AG04450 (cell line): ENCODE results near the gene ACACB. TPM values are rescaled to one million over a fixed set of nuclear protein-coding genes. Genes with fewer than 3 reads are reported as not detected.
A peak's percentile ranks its signal among the peaks of the same experiment; 100 is the strongest.

Experiments used
- CTCF ChIA-PET: fragments of 300-600, 350-600 bp; formaldehyde crosslinking; extraction: SDS; loops from one replicate; lab custom pipeline; 2022; ENCODE audit warnings: antibody characterized with exemption, inconsistent platforms; lab: Charles Lee
- POLR2A ChIA-PET: fragments of 350-600 bp; formaldehyde crosslinking; extraction: SDS; loops from one replicate; lab custom pipeline; 2021; ENCODE audit warnings: antibody characterized with exemption, inconsistent platforms; lab: Yijun Ruan, JAX
- DNase-seq: peaks from one replicate; pipeline ENCODE4 v3.0.0-alpha.2; 2011; ENCODE audit warnings: low read depth, low spot score
- H3K27ac ChIP-seq: one replicate; pipeline ENCODE4 v1.5.1; 2012; ENCODE audit warnings: low read depth, low read length, control low read depth
- H3K27me3 ChIP-seq: one replicate; pipeline ENCODE4 v1.6.0; 2012; ENCODE audit warnings: low read length; ENCODE audit not compliant: control insufficient read depth, insufficient read depth
- H3K4me3 ChIP-seq: 2 replicates; pipeline ENCODE4 v1.5.1; 2011; ENCODE audit warnings: mild to moderate bottlenecking, low read depth, low read length, control low read depth
- H3K9me3 ChIP-seq: 2 replicates; pipeline ENCODE4 v1.5.1; 2012; ENCODE audit warnings: low read length; ENCODE audit not compliant: control insufficient read depth, insufficient read depth
- polyA plus RNA-seq: library from polyadenylated mRNA; depleted of rRNA; stranded (reverse); fragments of >200 nt; gene quantifications from 2 replicates; pipeline ENCODE4 v1.2.3, GENCODE V29; 2011
- TF ChIP-seq, protein P1 (sequence below): IDR thresholded peaks from 2 replicates; pipeline ENCODE4 v1.5.1; 2011; ENCODE audit warnings: low read depth, low read length, control low read depth, inconsistent platforms

The ACACB gene
- polyA plus RNA-seq, 1 experiment: 3.2 TPM

- H3K27ac ChIP-seq: no peak overlapping the region
- ChIA-PET POLR2A (no interaction called here), CTCF (interaction anchor here (0.6 to 3.6 kb wide), 6 partner anchors 8 to 143 kb away, joined by 3 to 16 read pairs (median 6); partner anchors contain the start of gene ACACB)
- H3K4me3 ChIP-seq: no peak overlapping the region
- TF ChIP-seq, protein P1, sequence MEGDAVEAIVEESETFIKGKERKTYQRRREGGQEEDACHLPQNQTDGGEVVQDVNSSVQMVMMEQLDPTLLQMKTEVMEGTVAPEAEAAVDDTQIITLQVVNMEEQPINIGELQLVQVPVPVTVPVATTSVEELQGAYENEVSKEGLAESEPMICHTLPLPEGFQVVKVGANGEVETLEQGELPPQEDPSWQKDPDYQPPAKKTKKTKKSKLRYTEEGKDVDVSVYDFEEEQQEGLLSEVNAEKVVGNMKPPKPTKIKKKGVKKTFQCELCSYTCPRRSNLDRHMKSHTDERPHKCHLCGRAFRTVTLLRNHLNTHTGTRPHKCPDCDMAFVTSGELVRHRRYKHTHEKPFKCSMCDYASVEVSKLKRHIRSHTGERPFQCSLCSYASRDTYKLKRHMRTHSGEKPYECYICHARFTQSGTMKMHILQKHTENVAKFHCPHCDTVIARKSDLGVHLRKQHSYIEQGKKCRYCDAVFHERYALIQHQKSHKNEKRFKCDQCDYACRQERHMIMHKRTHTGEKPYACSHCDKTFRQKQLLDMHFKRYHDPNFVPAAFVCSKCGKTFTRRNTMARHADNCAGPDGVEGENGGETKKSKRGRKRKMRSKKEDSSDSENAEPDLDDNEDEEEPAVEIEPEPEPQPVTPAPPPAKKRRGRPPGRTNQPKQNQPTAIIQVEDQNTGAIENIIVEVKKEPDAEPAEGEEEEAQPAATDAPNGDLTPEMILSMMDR: peak; percentile 43
- DNase-seq: no peak
- no peaks in the 10 kb centered on the region for H3K27me3 ChIP-seq
- peaks cover 9% of the 10 kb centered on the region for H3K9me3 ChIP-seq
These were observed 139.0 kb downstream of the ACACB start for GRCh38 chr12:109255377-109255776.

DNA sequence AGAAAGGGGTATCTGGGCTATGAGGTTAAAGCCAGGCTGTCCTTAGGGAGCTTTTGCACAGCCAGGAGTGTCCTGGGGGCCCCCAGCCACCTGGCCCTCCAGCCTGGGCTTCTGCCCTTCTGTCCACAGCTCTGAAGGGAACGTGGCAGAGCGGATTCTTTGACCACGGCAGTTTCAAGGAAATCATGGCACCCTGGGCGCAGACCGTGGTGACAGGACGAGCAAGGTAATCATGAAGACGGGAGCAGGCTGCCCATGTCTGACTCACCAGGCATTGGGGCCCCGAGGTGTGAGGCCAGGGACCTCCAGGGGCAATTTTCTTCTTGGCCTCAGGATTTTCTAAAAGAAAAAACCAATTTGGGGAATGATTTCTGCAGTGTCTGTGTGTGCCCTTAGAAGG lies 139.6 kb downstream of the ACACB start:
- Histone ChIP-seq H3K4me3 (no peak overlapping the region), H3K27ac (no peak overlapping the region), H3K9me3 (peaks cover 9% of the 10 kb centered on the region), H3K27me3 (no peaks in the 10 kb centered on the region)
- no peak for DNase-seq
- ChIA-PET CTCF (interaction anchor here (0.6 to 3.6 kb wide), 5 partner anchors 7 to 144 kb away, joined by 3 to 16 read pairs (median 6); partner anchors contain the start of gene ACACB), POLR2A (no interaction called here)
- TF ChIP-seq, protein P1: no peak

GRCh38 chr12:109258201-109258600 lies 141.8 kb downstream of the ACACB start:
- Histone ChIP-seq H3K27ac (no peak overlapping the region), H3K27me3 (no peaks in the 10 kb centered on the region), H3K9me3 (peaks cover 9% of the 10 kb centered on the region; the same call in 1 of the 2 replicates), H3K4me3 (no peak overlapping the region)
- ChIA-PET CTCF (no interaction called here), POLR2A (no interaction called here)
- TF ChIP-seq, protein P1: no peak
- no peak for DNase-seq

DNA sequence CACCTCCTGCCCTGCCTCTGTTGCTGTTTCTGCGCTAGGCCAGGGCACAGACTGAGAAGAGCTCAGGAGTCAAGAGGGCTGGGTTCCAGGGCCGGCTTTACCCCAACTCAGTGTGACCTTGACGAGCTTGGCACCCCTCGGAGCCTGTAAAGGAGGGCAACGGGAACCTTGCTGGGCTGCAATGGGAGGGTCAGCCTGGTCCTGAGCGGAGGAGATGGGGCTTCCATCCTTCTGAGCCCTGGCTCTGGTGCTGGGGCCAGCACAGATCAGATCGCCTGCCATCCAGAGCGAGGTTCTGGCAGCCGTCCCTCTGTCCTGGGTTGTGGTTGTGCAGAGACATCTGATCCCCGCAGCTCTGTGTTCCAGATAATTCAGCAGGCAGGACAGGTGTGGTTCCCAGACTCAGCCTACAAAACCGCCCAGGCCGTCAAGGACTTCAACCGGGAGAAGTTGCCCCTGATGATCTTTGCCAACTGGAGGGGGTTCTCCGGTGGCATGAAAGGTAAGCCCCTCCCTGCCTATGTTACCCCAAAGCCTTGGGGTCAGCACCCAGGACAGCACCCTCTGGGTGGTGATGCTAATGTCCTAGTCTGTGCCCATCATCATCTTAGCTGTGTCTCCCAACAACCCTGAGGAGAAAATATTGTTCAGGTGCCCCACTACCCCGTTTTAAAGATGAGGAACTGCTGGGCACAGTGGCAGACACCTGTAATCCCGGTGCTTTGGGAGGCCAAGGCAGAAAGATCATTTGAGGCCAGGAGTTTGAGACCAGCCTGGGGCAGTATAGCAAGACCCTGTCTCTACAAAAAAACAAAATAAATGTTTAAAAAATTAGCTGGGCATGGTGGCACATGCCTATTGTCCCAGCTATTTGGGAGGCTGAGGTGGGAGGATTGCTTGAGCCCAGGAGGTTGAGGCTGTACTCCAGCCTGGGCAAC lies 142.5 kb downstream of the ACACB start:
- TF ChIP-seq, protein P1: no peak
- Histone ChIP-seq H3K4me3 (no peak overlapping the region), H3K9me3 (peaks cover 8% of the 10 kb centered on the region), H3K27me3 (no peaks in the 10 kb centered on the region), H3K27ac (no peak overlapping the region)
- ChIA-PET CTCF (interaction anchor here (1.2 kb wide), 1 partner anchor 147 kb away, joined by 5 read pairs; no protein-coding TSS in a partner anchor), POLR2A (no interaction called here)
- no peak for DNase-seq

GRCh38 chr12:109259545-109259895 lies 143.1 kb downstream of the ACACB start:
- CTCF ChIA-PET: interaction anchor here (1.2 kb wide), 1 partner anchor 148 kb away, joined by 5 read pairs; no protein-coding TSS in a partner anchor
- DNase-seq: no peak

More at GRCh38 chr12:109259545-109259895, 143.1 kb downstream of the ACACB start:
- TF ChIP-seq, protein P1: no peak
- H3K27me3 ChIP-seq: no peaks in the 10 kb centered on the region
- H3K4me3 ChIP-seq: no peak overlapping the region
- H3K27ac ChIP-seq: no peak overlapping the region
- POLR2A ChIA-PET: no interaction called here
- peaks cover 5% of the 10 kb centered on the region for H3K9me3 ChIP-seq
